HepG2 (cell line): ENCODE results near the gene TMEM214. TPM values are rescaled to one million over a fixed set of nuclear protein-coding genes. Genes with fewer than 3 reads are reported as not detected.

Experiments
- EP300 ChIP-seq, 3 experiments: sonication (generic) in 1 of 3; formaldehyde crosslinking in 1 of 3; IDR thresholded peaks; 2 replicates each; pipeline versions ENCODE4 v1.5.1 to v1.6.1; 2011 to 2020; ENCODE audit warnings: low read depth in 2 of 3, low read length in 2 of 3, borderline replicate concordance in 1 of 3, improper control_type of control experiment in 1 of 3, mild to moderate bottlenecking in 1 of 3, missing genetic modification reagents in 1 of 3, moderate library complexity in 1 of 3
- FOXP1 ChIP-seq, 2 experiments: fragments of 450-650 bp in 1 of 2; IDR thresholded peaks; 2 replicates each; pipeline ENCODE4 v1.6.1; 2017 to 2018; ENCODE audit warnings: antibody characterized with exemption in 1 of 2
- JUND ChIP-seq: sonication (generic); formaldehyde crosslinking; IDR thresholded peaks from 2 replicates; pipeline ENCODE4 v1.8.0; 2022; ENCODE audit warnings: mild to moderate bottlenecking, missing genetic modification reagents
- KLF15 ChIP-seq: sonication (generic); formaldehyde crosslinking; IDR thresholded peaks from 2 replicates; pipeline ENCODE4 v1.8.1; 2023; ENCODE audit warnings: borderline replicate concordance, mild to moderate bottlenecking, inconsistent platforms, missing genetic modification reagents, mixed read lengths
- PAXIP1 ChIP-seq: sonication (generic); formaldehyde crosslinking; conservative IDR thresholded peaks from 2 replicates; pipeline ENCODE4 v1.4.0; 2020; ENCODE audit warnings: mild to moderate bottlenecking, missing genetic modification reagents, moderate library complexity
- POGK ChIP-seq: sonication (generic); formaldehyde crosslinking; conservative IDR thresholded peaks from 2 replicates; pipeline ENCODE4 v1.8.0; 2022; ENCODE audit warnings: mild to moderate bottlenecking, moderate library complexity, missing genetic modification reagents
- POLR2A ChIP-seq, 2 experiments: IDR thresholded peaks; 2 replicates each; pipeline ENCODE4 v1.6.1; 2011; ENCODE audit warnings: low read depth in 2 of 2, low read length in 2 of 2, mild to moderate bottlenecking in 1 of 2, moderate library complexity in 1 of 2; ENCODE audit not compliant: insufficient read depth in 1 of 2
- RFX5 ChIP-seq: IDR thresholded peaks from 2 replicates; pipeline ENCODE4 v1.6.1; 2011; ENCODE audit warnings: low read depth, low read length, improper control_type of control experiment
- TFDP1 ChIP-seq: IDR thresholded peaks from 2 replicates; pipeline ENCODE4 v1.6.1; 2016; ENCODE audit warnings: missing compliant biosample characterization, missing genetic modification reagents, borderline replicate concordance
- TFDP2 ChIP-seq: sonication (generic); formaldehyde crosslinking; IDR thresholded peaks from 2 replicates; pipeline ENCODE4 v1.4.0; 2020; ENCODE audit warnings: missing genetic modification reagents
- U2AF2 ChIP-seq: fragments of 200-400 bp; formaldehyde crosslinking; IDR thresholded peaks from 2 replicates; pipeline ENCODE4 v1.6.1; 2017; ENCODE audit warnings: low read depth, mild to moderate bottlenecking, low read length
- ZFP36 ChIP-seq: fragments of 150-350 bp; IDR thresholded peaks from 2 replicates; pipeline ENCODE4 v1.6.1; 2018; ENCODE audit warnings: borderline replicate concordance, low read length, low read depth; ENCODE audit not compliant: partially characterized antibody
- ZNF256 ChIP-seq: sonication (generic); formaldehyde crosslinking; conservative IDR thresholded peaks from 2 replicates; pipeline ENCODE4 v1.4.0; 2020; ENCODE audit warnings: missing genetic modification reagents
- ZNF326 ChIP-seq: sonication (generic); formaldehyde crosslinking; IDR thresholded peaks from 2 replicates; pipeline ENCODE4 v1.4.0; 2020; ENCODE audit warnings: missing genetic modification reagents, borderline replicate concordance
- ZNF350 ChIP-seq: sonication (generic); formaldehyde crosslinking; IDR thresholded peaks from 2 replicates; pipeline ENCODE4 v1.4.0; 2020; ENCODE audit warnings: mild to moderate bottlenecking, low read depth, missing genetic modification reagents, borderline replicate concordance
- ZNF501 ChIP-seq: sonication (generic); formaldehyde crosslinking; IDR thresholded peaks from 2 replicates; pipeline ENCODE4 v1.5.1; 2020; ENCODE audit warnings: mild to moderate bottlenecking, moderate library complexity, missing genetic modification reagents
- ZNF563 ChIP-seq: sonication (generic); formaldehyde crosslinking; IDR thresholded peaks from 2 replicates; pipeline ENCODE4 v1.8.0; 2022; ENCODE audit warnings: mild to moderate bottlenecking, moderate library complexity, missing genetic modification reagents
- ZNF737 ChIP-seq: sonication (generic); formaldehyde crosslinking; IDR thresholded peaks from 2 replicates; pipeline ENCODE4 v1.5.0; 2020; ENCODE audit warnings: missing genetic modification reagents, mild to moderate bottlenecking, borderline replicate concordance
- ZNF850 ChIP-seq: sonication (generic); formaldehyde crosslinking; conservative IDR thresholded peaks from 2 replicates; pipeline ENCODE4 v1.9.0; 2021; ENCODE audit warnings: mild to moderate bottlenecking, missing genetic modification reagents
- polyA plus RNA-seq, 8 experiments: library from polyadenylated mRNA; depleted of rRNA in 3 of 8; stranded (reverse) in 7 of 8; unstranded in 1 of 8; fragments of >200 nt; fragmentation: Illumina TruSeq in 4 of 8; extraction: Trizol in 4 of 8; gene quantifications; 2 replicates each; pipeline versions ENCODE4 v1.2.1 to v1.2.3, GENCODE V29; 2011 to 2016; ENCODE audit warnings: low read depth in 4 of 8, missing spikeins in 1 of 8, mixed read lengths in 1 of 8; ENCODE audit not compliant: insufficient read depth in 1 of 8
- total RNA-seq, 5 experiments: library from RNA; depleted of rRNA; stranded (reverse); fragments of >200 nt; fragmentation: Illumina TruSeq; extraction: Trizol; gene quantifications; 2 replicates each; pipeline ENCODE4 v1.2.3, GENCODE V29; 2016; ENCODE audit warnings: low read depth in 1 of 5

Gene TMEM214
- total and polyA plus RNA-seq, 2 of the 13 experiments (the other 11 are each of a cell fraction or from before 2014, with no cell fraction given), result 58.3 to 132 TPM

GRCh38 chr2:27051902-27052645 is 19.3 kb downstream of the TMEM214 start (continued):
- TF ChIP-seq ZNF501 (CRISPR knock-in tag) (no peak), ZNF256 (CRISPR knock-in tag) (no peak), KLF15 (CRISPR knock-in tag) (no peak), POLR2A (IDR thresholded peaks at IDR 0.05; ENCODE audit: insufficient read depth in 1 of 2, low read depth in 2 of 2, low read length in 2 of 2) (0 out of 4 replicates have a peak, but pooled peaks have one; percentile 5 to 35), ZNF326 (CRISPR knock-in tag) (peak; percentile 75; the same call in 1 of the 2 replicates), U2AF2 (no peak), ZNF850 (CRISPR knock-in tag) (0 out of 2 replicates have a peak, but pooled peaks have one; percentile 69), FOXP1 (IDR thresholded peaks at IDR 0.05) (no peak), FOXP1 (CRISPR knock-in tag; IDR thresholded peaks at IDR 0.05) (no peak), ZFP36 (no peak), ZNF563 (CRISPR knock-in tag) (0 out of 2 replicates have a peak, but pooled peaks have one; percentile 37), JUND (CRISPR knock-in tag) (no peak), EP300 (IDR thresholded peaks at IDR 0.05; ENCODE audit: low read depth in 2 of 2, low read length in 2 of 2) (no peak), EP300 (CRISPR knock-in tag; IDR thresholded peaks at IDR 0.05; ENCODE audit: borderline replicate concordance) (no peak), RFX5 (no peak), POGK (no peak), TFDP2 (CRISPR knock-in tag) (no peak), ZNF350 (no peak), ZNF737 (no peak), TFDP1 (CRISPR knock-in tag) (no peak), PAXIP1 (CRISPR knock-in tag) (no peak)
